Measurements from ENCODE around the gene CEMIP.

Gene CEMIP

GRCh38 chr15:80871858-80872257 is 92.7 kb downstream of the CEMIP start:
- Histone ChIP-seq H2AFZ (ENCODE audit: low read depth, low read length, severe bottlenecking) (no peak overlapping the region), H3K9me2 (replicated peaks; ENCODE audit: insufficient read depth, low read length) (no peaks in the 10 kb centered on the region), H3K27ac (ENCODE audit: low read depth, low read length) (no peak overlapping the region), H3K79me2 (ENCODE audit: insufficient read depth, low read length) (no peaks in the 10 kb centered on the region), H3K36me3 (ENCODE audit: low read length) (no peaks in the 10 kb centered on the region), H3K4me3 (ENCODE audit: insufficient read depth, low read length, poor library complexity, severe bottlenecking) (no peak overlapping the region), H3K4me2 (ENCODE audit: low read depth, low read length, poor library complexity, severe bottlenecking) (no peak overlapping the region), H3K27me3 (ENCODE audit: low read length) (no peaks in the 10 kb centered on the region), H4K20me1 (ENCODE audit: low read depth, low read length) (no peaks in the 10 kb centered on the region), H3K9ac (ENCODE audit: low read length) (no peak overlapping the region), H3F3A (ENCODE audit: insufficient read depth) (no peaks in the 10 kb centered on the region), H3K9me3 (ENCODE audit: insufficient read depth, low read length) (no peaks in the 10 kb centered on the region)
- TF ChIP-seq EZH2phosphoT487 (conservative IDR thresholded peaks at IDR 0.05; ENCODE audit: low read length) (no peak), CTCF (IDR thresholded peaks at IDR 0.05; ENCODE audit: insufficient read depth, low read length, poor library complexity, severe bottlenecking) (no peak)

- Histone ChIP-seq H3K27me3 (ENCODE audit: low read length) (no peaks in the 10 kb centered on the region), H3K9ac (ENCODE audit: low read length) (no peak overlapping the region), H3K4me2 (ENCODE audit: low read depth, low read length, poor library complexity, severe bottlenecking) (no peak overlapping the region), H3K9me3 (ENCODE audit: insufficient read depth, low read length) (no peaks in the 10 kb centered on the region), H3K4me3 (ENCODE audit: insufficient read depth, low read length, poor library complexity, severe bottlenecking) (no peak overlapping the region), H3K9me2 (replicated peaks; ENCODE audit: insufficient read depth, low read length) (no peaks in the 10 kb centered on the region), H4K20me1 (ENCODE audit: low read depth, low read length) (no peaks in the 10 kb centered on the region), H3K36me3 (ENCODE audit: low read length) (no peaks in the 10 kb centered on the region), H2AFZ (ENCODE audit: low read depth, low read length, severe bottlenecking) (no peak overlapping the region), H3K27ac (ENCODE audit: low read depth, low read length) (no peak overlapping the region), H3F3A (ENCODE audit: insufficient read depth) (no peaks in the 10 kb centered on the region), H3K79me2 (ENCODE audit: insufficient read depth, low read length) (no peaks in the 10 kb centered on the region)
- TF ChIP-seq CTCF (IDR thresholded peaks at IDR 0.05; ENCODE audit: insufficient read depth, low read length, poor library complexity, severe bottlenecking) (no peak), EZH2phosphoT487 (conservative IDR thresholded peaks at IDR 0.05; ENCODE audit: low read length) (no peak)
These were observed 94.3 kb downstream of the CEMIP start for GRCh38 chr15:80873366-80873952.

- Histone ChIP-seq H3K27ac (ENCODE audit: low read depth, low read length) (no peak overlapping the region), H3K79me2 (ENCODE audit: insufficient read depth, low read length) (no peaks in the 10 kb centered on the region), H3F3A (ENCODE audit: insufficient read depth) (no peaks in the 10 kb centered on the region), H2AFZ (ENCODE audit: low read depth, low read length, severe bottlenecking) (no peak overlapping the region), H4K20me1 (ENCODE audit: low read depth, low read length) (no peaks in the 10 kb centered on the region), H3K4me2 (ENCODE audit: low read depth, low read length, poor library complexity, severe bottlenecking) (no peak overlapping the region), H3K9me3 (ENCODE audit: insufficient read depth, low read length) (no peaks in the 10 kb centered on the region), H3K9ac (ENCODE audit: low read length) (no peak overlapping the region), H3K4me3 (ENCODE audit: insufficient read depth, low read length, poor library complexity, severe bottlenecking) (no peak overlapping the region), H3K9me2 (replicated peaks; ENCODE audit: insufficient read depth, low read length) (no peaks in the 10 kb centered on the region), H3K27me3 (ENCODE audit: low read length) (no peaks in the 10 kb centered on the region), H3K36me3 (ENCODE audit: low read length) (no peaks in the 10 kb centered on the region)
- no peak for TF ChIP-seq CTCF (IDR thresholded peaks at IDR 0.05; ENCODE audit: insufficient read depth, low read length, poor library complexity, severe bottlenecking)
- no peak for TF ChIP-seq EZH2phosphoT487 (conservative IDR thresholded peaks at IDR 0.05; ENCODE audit: low read length)
These were observed 96.6 kb downstream of the CEMIP start for GRCh38 chr15:80875568-80876347.

All from SU-DHL-6 (cell line).